Measurements from ENCODE around the gene TCAP.
"Not testable (repeated sequence)": the region's sequence is repeated elsewhere in the genome, so short reads cannot be mapped to it uniquely, and the experiment has no call there.

TCAP gene

DNA sequence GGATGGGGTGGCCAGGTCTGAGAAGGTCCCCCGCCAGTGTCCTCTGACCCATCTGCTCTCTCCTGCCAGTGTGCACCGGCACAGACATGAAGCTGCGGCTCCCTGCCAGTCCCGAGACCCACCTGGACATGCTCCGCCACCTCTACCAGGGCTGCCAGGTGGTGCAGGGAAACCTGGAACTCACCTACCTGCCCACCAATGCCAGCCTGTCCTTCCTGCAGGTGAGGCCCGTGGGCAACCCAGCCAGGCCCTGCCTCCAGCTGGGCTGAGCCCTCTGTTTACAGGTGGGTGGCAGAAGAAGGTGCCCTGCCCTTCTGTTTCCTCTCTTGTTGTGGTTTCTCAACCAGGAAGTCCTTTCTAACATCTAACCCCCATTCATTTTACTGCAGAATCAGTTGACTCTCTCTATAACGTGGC, 41.8 kb downstream of the TCAP start:
- DNase-seq, result no peak

DNA sequence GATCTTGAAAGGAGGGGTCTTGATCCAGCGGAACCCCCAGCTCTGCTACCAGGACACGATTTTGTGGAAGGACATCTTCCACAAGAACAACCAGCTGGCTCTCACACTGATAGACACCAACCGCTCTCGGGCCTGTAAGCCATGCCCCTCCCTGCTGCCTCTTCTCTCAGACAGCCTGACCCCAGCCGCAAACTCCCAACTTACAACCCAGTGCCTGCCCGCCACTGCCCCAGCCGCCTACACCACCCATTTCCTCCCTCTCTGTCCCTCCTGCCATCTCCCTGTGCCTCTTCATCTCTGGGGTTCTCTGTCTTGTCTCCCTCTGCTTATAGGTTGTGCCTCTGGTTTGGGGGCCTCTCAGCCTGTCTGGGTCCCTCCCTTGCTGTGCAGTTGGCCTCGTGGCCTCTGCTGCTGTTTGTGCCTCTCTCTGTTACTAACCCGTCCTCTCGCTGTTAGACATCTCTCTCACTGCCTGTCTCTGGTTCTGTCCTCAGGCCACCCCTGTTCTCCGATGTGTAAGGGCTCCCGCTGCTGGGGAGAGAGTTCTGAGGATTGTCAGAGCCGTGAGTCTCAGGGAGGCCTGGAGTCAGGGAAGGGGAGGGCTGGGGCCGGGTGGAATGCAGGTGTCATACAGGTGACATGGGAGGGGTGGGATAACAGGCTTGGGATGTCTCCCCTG, 44.3 kb downstream of the TCAP start:
- no peak for DNase-seq

DNA sequence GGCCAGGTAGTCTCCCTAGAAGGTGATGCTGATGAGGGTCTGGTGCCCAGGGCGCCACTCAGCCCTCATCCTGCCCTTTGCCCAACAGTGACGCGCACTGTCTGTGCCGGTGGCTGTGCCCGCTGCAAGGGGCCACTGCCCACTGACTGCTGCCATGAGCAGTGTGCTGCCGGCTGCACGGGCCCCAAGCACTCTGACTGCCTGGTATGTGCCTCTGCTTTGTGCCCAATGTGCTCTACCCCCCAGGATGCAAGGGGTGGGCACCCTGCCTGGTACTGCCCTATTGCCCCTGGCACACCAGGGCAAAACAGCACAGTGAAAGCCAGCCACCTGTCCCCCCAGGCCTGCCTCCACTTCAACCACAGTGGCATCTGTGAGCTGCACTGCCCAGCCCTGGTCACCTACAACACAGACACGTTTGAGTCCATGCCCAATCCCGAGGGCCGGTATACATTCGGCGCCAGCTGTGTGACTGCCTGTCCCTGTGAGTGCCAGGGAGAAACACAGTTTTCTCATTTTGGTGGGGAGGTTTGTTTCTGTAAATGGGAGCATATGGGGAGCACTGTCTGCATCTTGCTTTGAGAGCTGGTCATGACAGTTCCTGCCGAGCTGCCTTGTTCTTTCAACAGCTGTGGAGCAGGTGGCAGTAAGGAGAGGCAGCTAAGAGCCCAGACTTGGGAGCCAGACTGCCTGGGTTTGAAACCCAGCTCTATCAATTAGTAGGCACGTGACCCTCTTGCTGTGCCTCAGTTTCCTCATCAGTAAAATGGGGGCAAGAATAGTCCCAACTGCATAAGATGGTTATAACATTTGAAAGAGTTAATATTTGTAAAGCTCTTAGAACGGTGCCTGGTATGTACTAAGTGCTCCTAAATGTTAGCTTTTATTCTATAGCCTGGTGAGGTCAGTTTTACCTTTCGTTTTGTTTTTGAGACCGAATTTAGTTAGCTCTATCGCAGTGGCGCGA, 45.1 kb downstream of the TCAP start:
- DNase-seq, result no peak

DNA sequence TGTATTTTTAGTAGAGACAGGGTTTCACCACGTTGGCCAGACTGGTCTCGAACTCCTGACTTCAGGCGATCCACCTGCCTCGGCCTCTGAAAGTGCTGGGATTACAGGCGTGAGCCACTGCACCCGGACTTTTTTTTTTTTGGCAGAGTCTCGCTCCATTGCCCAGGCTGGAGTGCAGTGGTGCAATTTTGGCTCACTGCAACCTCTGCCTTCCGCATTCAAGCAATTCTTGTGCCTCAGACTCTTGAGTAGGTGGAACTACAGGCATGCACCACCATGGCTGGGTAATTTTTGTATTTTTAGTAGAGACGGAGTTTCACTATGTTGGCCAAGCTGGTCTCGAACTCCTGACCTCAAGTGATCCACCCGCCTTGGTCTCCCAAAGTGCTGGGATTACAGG, 45.9 kb downstream of the TCAP start:
- DNase-seq, result not testable (repeated sequence)

DNA sequence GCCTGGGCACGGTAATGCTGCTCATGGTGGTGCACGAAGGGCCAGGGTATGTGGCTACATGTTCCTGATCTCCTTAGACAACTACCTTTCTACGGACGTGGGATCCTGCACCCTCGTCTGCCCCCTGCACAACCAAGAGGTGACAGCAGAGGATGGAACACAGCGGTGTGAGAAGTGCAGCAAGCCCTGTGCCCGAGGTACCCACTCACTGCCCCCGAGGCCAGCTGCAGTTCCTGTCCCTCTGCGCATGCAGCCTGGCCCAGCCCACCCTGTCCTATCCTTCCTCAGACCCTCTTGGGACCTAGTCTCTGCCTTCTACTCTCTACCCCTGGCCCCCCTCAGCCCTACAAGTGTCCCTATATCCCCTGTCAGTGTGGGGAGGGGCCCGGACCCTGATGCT, 46.7 kb downstream of the TCAP start:
- no peak for DNase-seq

DNA sequence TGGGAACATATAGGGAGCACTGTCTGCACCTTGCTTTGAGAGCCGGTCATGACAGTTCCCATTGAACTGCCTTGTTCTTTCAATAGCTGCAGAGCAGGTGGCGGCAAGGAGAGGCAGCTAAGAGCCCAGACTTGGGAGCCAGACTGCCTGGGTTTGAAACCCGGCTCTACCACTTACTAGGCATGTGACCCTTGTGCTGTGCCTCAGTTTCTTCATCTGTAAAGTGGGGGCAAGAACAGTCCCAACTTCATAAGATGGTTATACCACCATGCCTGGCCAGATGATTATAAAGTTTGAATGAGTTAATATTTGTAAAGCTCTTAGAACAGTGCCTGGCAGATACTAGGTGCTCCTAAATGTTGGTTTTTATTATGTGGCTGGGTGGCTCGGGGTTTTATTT, 49.1 kb downstream of the TCAP start:
- DNase-seq, result no peak

- no peak for DNase-seq
Measured at GRCh38 chr17:39715375-39716072, 50.4 kb downstream of the TCAP start.

Data from CD4-positive, alpha-beta T cell treated with Interferon gamma for 1 hour (primary cell).